DOHH2 (cell line): ENCODE data around the gene GCKR.

ENCODE experiments used
- H3F3A ChIP-seq: fragments of 200-600 bp; sonication (generic), shearing (Covaris generic); 2 replicates; pipeline ENCODE4 v1.6.0; 2016; ENCODE audit warnings: antibody characterized with exemption, mild to moderate bottlenecking; ENCODE audit not compliant: control insufficient read depth, insufficient read depth
- H3K27ac ChIP-seq: fragments of 200-600 bp; sonication (generic); 2 replicates; pipeline ENCODE4 v1.5.1; 2014; ENCODE audit warnings: low read depth, mild to moderate bottlenecking, low read length, moderate library complexity
- H3K27me3 ChIP-seq: fragments of 200-600 bp; sonication (generic); 2 replicates; pipeline ENCODE4 v1.6.1; 2014; ENCODE audit warnings: mild to moderate bottlenecking, low read length, mixed read lengths; ENCODE audit not compliant: control insufficient read depth
- H3K36me3 ChIP-seq: fragments of 200-600 bp; sonication (generic); 2 replicates; pipeline ENCODE4 v1.6.1; 2014; ENCODE audit warnings: mild to moderate bottlenecking, low read length, moderate library complexity, mixed read lengths; ENCODE audit not compliant: control insufficient read depth
- H3K4me1 ChIP-seq: fragments of 200-600 bp; sonication (generic); 2 replicates; pipeline ENCODE4 v1.6.1; 2014; ENCODE audit warnings: mild to moderate bottlenecking, low read length, mixed read lengths; ENCODE audit not compliant: control insufficient read depth
- H3K4me2 ChIP-seq: fragments of 200-600 bp; sonication (generic); 2 replicates; pipeline ENCODE4 v1.6.0; 2014; ENCODE audit warnings: mild to moderate bottlenecking, low read length, moderate library complexity
- H3K4me3 ChIP-seq: fragments of 200-600 bp; sonication (generic); 2 replicates; pipeline ENCODE4 v1.5.1; 2014; ENCODE audit warnings: mild to moderate bottlenecking, low read length, mixed read lengths
- H3K79me2 ChIP-seq: fragments of 200-600 bp; sonication (generic); 2 replicates; pipeline ENCODE4 v1.6.1; 2014; ENCODE audit warnings: mild to moderate bottlenecking, low read length, mixed read lengths; ENCODE audit not compliant: control insufficient read depth
- H3K9me2 ChIP-seq: fragments of 200-600 bp; sonication (generic); replicated peaks from 2 replicates; pipeline ENCODE4 v1.6.1; 2014; ENCODE audit warnings: mild to moderate bottlenecking, low read length, mixed read lengths; ENCODE audit not compliant: control insufficient read depth
- H3K9me3 ChIP-seq: fragments of 200-600 bp; sonication (generic); 2 replicates; pipeline ENCODE4 v1.6.1; 2014; ENCODE audit warnings: antibody characterized with exemption, low read length, mixed read lengths; ENCODE audit not compliant: control insufficient read depth, insufficient read depth
- H4K20me1 ChIP-seq: fragments of 200-600 bp; sonication (generic); 2 replicates; pipeline ENCODE4 v1.6.0; 2014; ENCODE audit warnings: low read depth, mild to moderate bottlenecking, antibody characterized with exemption, low read length, moderate library complexity; ENCODE audit not compliant: control insufficient read depth, insufficient read depth
- CTCF ChIP-seq: fragments of 200-600 bp; sonication (generic); IDR thresholded peaks from one replicate; pipeline ENCODE4 v1.5.1; 2014; ENCODE audit warnings: antibody characterized with exemption, mild to moderate bottlenecking, low read depth, low read length; ENCODE audit not compliant: poor library complexity, severe bottlenecking
- EZH2phosphoT487 ChIP-seq: fragments of 200-600 bp; sonication (generic); IDR thresholded peaks from 2 replicates; pipeline ENCODE4 v1.6.1; 2017; ENCODE audit warnings: borderline replicate concordance, mild to moderate bottlenecking, antibody characterized with exemption, low read length, moderate library complexity, mixed read lengths

The GCKR gene

GRCh38 chr2:27498975-27499374 lies 2.3 kb downstream of the GCKR start:
- Histone ChIP-seq H4K20me1 (no peaks in the 10 kb centered on the region), H3K79me2 (no peaks in the 10 kb centered on the region), H3K27ac (no peak overlapping the region), H3K4me1 (no peaks in the 10 kb centered on the region), H3K9me2 (no peaks in the 10 kb centered on the region), H3K4me3 (no peak overlapping the region), H3K9me3 (no peaks in the 10 kb centered on the region), H3K4me2 (no peak overlapping the region), H3K27me3 (peaks cover 27% of the 10 kb centered on the region), H3K36me3 (no peaks in the 10 kb centered on the region), H3F3A (no peaks in the 10 kb centered on the region)
- TF ChIP-seq CTCF (no peak), EZH2phosphoT487 (no peak)

- H3F3A ChIP-seq = no peaks in the 10 kb centered on the region
- no peaks in the 10 kb centered on the region for H3K36me3 ChIP-seq
- H3K4me2 ChIP-seq = no peak overlapping the region
- H3K4me1 ChIP-seq = no peaks in the 10 kb centered on the region
- no peaks in the 10 kb centered on the region for H3K9me2 ChIP-seq
- H3K79me2 ChIP-seq = no peaks in the 10 kb centered on the region
- no peaks in the 10 kb centered on the region for H3K9me3 ChIP-seq
- peaks cover 23% of the 10 kb centered on the region for H3K27me3 ChIP-seq
- H3K27ac ChIP-seq = no peak overlapping the region
- no peaks in the 10 kb centered on the region for H4K20me1 ChIP-seq
- TF ChIP-seq EZH2phosphoT487 (no peak), CTCF (no peak)
- H3K4me3 ChIP-seq = no peak overlapping the region
Observed at GRCh38 chr2:27501042-27501441, 4.4 kb downstream of the GCKR start.

- H3K9me2 ChIP-seq = no peaks in the 10 kb centered on the region
- H3K4me2 ChIP-seq = no peak overlapping the region
- H3F3A ChIP-seq = no peaks in the 10 kb centered on the region
- H3K4me3 ChIP-seq = no peak overlapping the region
- no peaks in the 10 kb centered on the region for H3K36me3 ChIP-seq
- no peak overlapping the region for H3K27ac ChIP-seq
- H3K79me2 ChIP-seq = no peaks in the 10 kb centered on the region
- H4K20me1 ChIP-seq = no peaks in the 10 kb centered on the region
- H3K4me1 ChIP-seq = no peaks in the 10 kb centered on the region
- no peak for TF ChIP-seq EZH2phosphoT487
- no peak for TF ChIP-seq CTCF
- H3K27me3 ChIP-seq = peaks cover 17% of the 10 kb centered on the region
- H3K9me3 ChIP-seq = no peaks in the 10 kb centered on the region
Observed at GRCh38 chr2:27502142-27502541, 5.5 kb downstream of the GCKR start.

GRCh38 chr2:27506587-27506986 lies 9.9 kb downstream of the GCKR start:
- Histone ChIP-seq H3K36me3 (no peaks in the 10 kb centered on the region), H3K4me2 (no peak overlapping the region), H3K4me3 (no peak overlapping the region), H3K27me3 (no peaks in the 10 kb centered on the region), H4K20me1 (no peaks in the 10 kb centered on the region), H3F3A (no peaks in the 10 kb centered on the region), H3K9me3 (no peaks in the 10 kb centered on the region), H3K27ac (no peak overlapping the region), H3K9me2 (no peaks in the 10 kb centered on the region), H3K79me2 (no peaks in the 10 kb centered on the region), H3K4me1 (no peaks in the 10 kb centered on the region)
- no peak for TF ChIP-seq CTCF
- no peak for TF ChIP-seq EZH2phosphoT487
